HCT116 (cell line): ENCODE measurements around the gene SUPT20HL2. TPM values are rescaled to one million over a fixed set of nuclear protein-coding genes. Genes with fewer than 3 reads are reported as not detected.
"Not testable (repeated sequence)": the region's sequence is repeated elsewhere in the genome, so short reads cannot be mapped to it uniquely, and the experiment has no call there.

Source experiments
- ATAC-seq: fragments of 200-7000 bp; cut with Tn5 transposase; 2 replicates; pipeline ENCODE4 v1.9.1; 2020; ENCODE audit warnings: mild to moderate bottlenecking, moderate library complexity
- BruUV-seq: library from RNA; stranded (reverse); fragments of 400-500 nt; replicated peaks from 2 replicates; lab custom pipeline; 2021; lab: Mats Ljungman, UMichigan
- CTCF ChIA-PET: fragments of 300-600 bp; sonication (Branson Sonifier 250); formaldehyde crosslinking; loops from one replicate; lab custom pipeline; 2021; ENCODE audit warnings: antibody characterized with exemption; lab: Charles Lee
- POLR2A ChIA-PET: fragments of 300-600, 350-600 bp; sonication (Branson Sonifier 250); formaldehyde crosslinking; loops from one replicate; lab custom pipeline; 2021; ENCODE audit warnings: antibody characterized with exemption; lab: Charles Lee
- RAD21 ChIA-PET, 2 experiments: fragments of 300-600 bp; sonication (Branson Sonifier 250); formaldehyde crosslinking; loops; one replicate each; lab custom pipeline; 2023; ENCODE audit warnings: low total read pairs in 2 of 2; ENCODE audit not compliant: uncharacterized antibody in 2 of 2, unreplicated experiment in 2 of 2, low non-redundant PET in 1 of 2; lab: Charles Lee
- DNase-seq: peaks from one replicate; pipeline ENCODE4 v3.0.0-alpha.2; 2010; ENCODE audit warnings: low read depth, low spot score
- H2AFZ ChIP-seq: fragments of 200-600 bp; shearing (Covaris generic), sonication (generic); 2 replicates; pipeline ENCODE4 v1.6.1; 2017; ENCODE audit warnings: low read depth, mixed run types, mixed read lengths, antibody characterized with exemption, low read length; ENCODE audit not compliant: poor library complexity, severe bottlenecking
- H3K27ac ChIP-seq: 2 replicates; pipeline ENCODE4 v1.5.1; 2012; ENCODE audit warnings: low read depth, low read length
- H3K27me3 ChIP-seq: fragments of 200-600 bp; sonication (generic); 2 replicates; pipeline ENCODE4 v1.6.1; 2016; ENCODE audit warnings: mixed run types, low read length, mixed read lengths; ENCODE audit not compliant: insufficient read depth
- H3K36me3 ChIP-seq, 2 experiments: fragments of 200-500 bp in 1 of 2; fragments of 200-600 bp in 1 of 2; sonication (Bioruptor generic) in 1 of 2; sonication (generic) in 1 of 2; 2 replicates each; pipeline versions ENCODE4 v1.5.1 to v1.6.1; 2014 to 2016; ENCODE audit warnings: low read length in 2 of 2, inconsistent platforms in 1 of 2, mixed read lengths in 1 of 2, mixed run types in 1 of 2; ENCODE audit not compliant: insufficient read depth in 2 of 2, control insufficient read depth in 1 of 2
- H3K4me1 ChIP-seq, 2 experiments: fragments of 200-600 bp in 1 of 2; sonication (generic) in 1 of 2; 2 replicates each; pipeline versions ENCODE4 v1.5.1 to v1.6.1; 2012 to 2017; ENCODE audit warnings: low read length in 2 of 2, inconsistent platforms in 1 of 2, mild to moderate bottlenecking in 1 of 2, mixed read lengths in 1 of 2, mixed run types in 1 of 2, moderate library complexity in 1 of 2; ENCODE audit not compliant: insufficient read depth in 2 of 2, control insufficient read depth in 1 of 2
- H3K4me2 ChIP-seq: fragments of 200-600 bp; sonication (generic); 2 replicates; pipeline ENCODE4 v1.6.1; 2017; ENCODE audit warnings: mixed run types, low read length, mixed read lengths
- H3K4me3 ChIP-seq, 2 experiments: fragments of 200-600 bp in 1 of 2; sonication (generic) in 1 of 2; replicated peaks in 1 of 2; 2 replicates each; pipeline ENCODE4 v1.5.1; 2011 to 2016; ENCODE audit warnings: low read length in 2 of 2, control low read depth in 1 of 2, low read depth in 1 of 2, mild to moderate bottlenecking in 1 of 2, mixed read lengths in 1 of 2, mixed run types in 1 of 2
- H3K79me2 ChIP-seq: fragments of 200-600 bp; sonication (generic); 2 replicates; pipeline ENCODE4 v1.6.1; 2017; ENCODE audit warnings: mild to moderate bottlenecking, mixed run types, low read length, moderate library complexity, mixed read lengths; ENCODE audit not compliant: insufficient read depth
- H3K9ac ChIP-seq: fragments of 200-600 bp; sonication (generic); 2 replicates; pipeline ENCODE4 v1.6.1; 2016; ENCODE audit warnings: low read length, mixed read lengths
- H3K9me2 ChIP-seq: fragments of 200-600 bp; sonication (generic), shearing (Covaris generic); 2 replicates; pipeline ENCODE4 v1.6.1; 2017; ENCODE audit warnings: mixed run types, mild to moderate bottlenecking, moderate library complexity; ENCODE audit not compliant: insufficient read depth
- H3K9me3 ChIP-seq, 2 experiments: fragments of 200-500 bp in 1 of 2; fragments of 200-600 bp in 1 of 2; sonication (Bioruptor generic) in 1 of 2; sonication (generic) in 1 of 2; 2 replicates each; pipeline ENCODE4 v1.6.1; 2014 to 2017; ENCODE audit warnings: low read length in 2 of 2, mixed read lengths in 2 of 2, inconsistent platforms in 1 of 2, low read depth in 1 of 2, mild to moderate bottlenecking in 1 of 2, mixed run types in 1 of 2, moderate library complexity in 1 of 2; ENCODE audit not compliant: control insufficient read depth in 1 of 2, insufficient read depth in 1 of 2
- H4K20me1 ChIP-seq: fragments of 200-600 bp; sonication (generic), shearing (Covaris generic); 2 replicates; pipeline ENCODE4 v1.6.1; 2017; ENCODE audit warnings: mixed run types, mild to moderate bottlenecking, moderate library complexity; ENCODE audit not compliant: insufficient read depth
- EZH2phosphoT487 ChIP-seq: fragments of 200-600 bp; IDR thresholded peaks from 2 replicates; pipeline ENCODE4 v1.6.1; 2018; ENCODE audit warnings: antibody characterized with exemption, borderline replicate concordance
- ZNF274 ChIP-seq: fragments of 200-500 bp; sonication (Bioruptor generic); IDR thresholded peaks from 2 replicates; pipeline ENCODE4 v1.6.1; 2014; ENCODE audit warnings: mild to moderate bottlenecking, low read depth, low read length, inconsistent platforms
- intact Hi-C: fragments of 100-400 bp; cut with micrococcal nuclease; formaldehyde crosslinking; loops from 2 replicates; pipeline ENCODE4 v1.10.0; 2022
- total RNA-seq: library from RNA; stranded (reverse); gene quantifications from one replicate; pipeline ENCODE4 v1.2.1, GENCODE V29; 2021; ENCODE audit not compliant: unreplicated experiment
- TF ChIP-seq, protein P1 (sequence below), 3 experiments: fragments of 200-600 bp in 1 of 3; sonication (generic) in 1 of 3; IDR thresholded peaks in 2 of 3; conservative IDR thresholded peaks in 1 of 3; 2 replicates each; pipeline ENCODE4 v1.5.1; 2012 to 2017; ENCODE audit warnings: low read depth in 2 of 3, low read length in 2 of 3, antibody characterized with exemption in 1 of 3, borderline replicate concordance in 1 of 3, control low read depth in 1 of 3, mild to moderate bottlenecking in 1 of 3, mixed read lengths in 1 of 3, mixed run types in 1 of 3, moderate library complexity in 1 of 3; ENCODE audit not compliant: insufficient read depth in 1 of 3

The SUPT20HL2 gene
- total RNA-seq, 1 experiment from 2014 or later: not detected

DNA sequence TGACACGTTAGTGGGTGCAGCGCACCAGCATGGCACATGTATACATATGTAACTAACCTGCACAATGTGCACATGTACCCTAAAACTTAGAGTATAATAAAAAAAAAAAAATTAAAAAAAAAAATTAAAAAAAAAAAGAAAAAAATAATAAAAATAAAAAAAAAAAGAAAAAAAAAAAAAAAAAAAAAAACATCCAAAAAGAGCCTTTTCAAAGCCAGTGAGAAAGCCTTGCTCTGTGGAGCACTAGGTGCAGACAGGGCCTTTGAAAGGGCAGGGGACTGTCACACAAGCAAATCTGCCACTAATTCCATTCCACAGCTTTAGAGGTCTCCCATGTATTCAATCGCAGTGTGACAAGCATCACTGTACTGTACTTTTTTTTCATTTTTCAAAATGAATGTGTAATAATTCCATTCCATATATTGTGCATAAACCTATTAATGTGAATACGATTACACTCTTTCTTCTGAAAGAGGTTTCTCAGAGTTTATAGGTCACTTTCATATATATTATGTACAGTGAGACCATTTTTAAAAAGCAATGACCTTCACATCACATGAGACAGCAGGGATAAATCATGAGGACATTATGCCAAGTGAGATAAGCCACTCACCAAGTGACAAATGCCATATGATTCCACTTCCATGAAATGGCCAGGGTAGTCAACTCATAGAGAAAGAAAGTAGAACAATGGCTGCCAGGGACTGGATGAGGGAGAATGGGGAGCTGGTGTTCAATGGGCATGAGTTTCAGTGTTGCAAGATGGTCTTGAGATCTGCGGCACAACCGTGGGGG, 4.1 kb downstream of the SUPT20HL2 start:
- H3K4me3 ChIP-seq, H3K27me3 ChIP-seq, H3K27ac ChIP-seq, H3K4me2 ChIP-seq, POLR2A ChIA-PET, ATAC-seq, H3K36me3 ChIP-seq, CTCF ChIA-PET, H3K9me2 ChIP-seq, DNase-seq, BruUV-seq, H3K4me1 ChIP-seq, H2AFZ ChIP-seq, RAD21 ChIA-PET, H3K79me2 ChIP-seq, intact Hi-C loops, H3K9me3 ChIP-seq, H3K9ac ChIP-seq, H4K20me1 ChIP-seq: not testable (repeated sequence)

DNA sequence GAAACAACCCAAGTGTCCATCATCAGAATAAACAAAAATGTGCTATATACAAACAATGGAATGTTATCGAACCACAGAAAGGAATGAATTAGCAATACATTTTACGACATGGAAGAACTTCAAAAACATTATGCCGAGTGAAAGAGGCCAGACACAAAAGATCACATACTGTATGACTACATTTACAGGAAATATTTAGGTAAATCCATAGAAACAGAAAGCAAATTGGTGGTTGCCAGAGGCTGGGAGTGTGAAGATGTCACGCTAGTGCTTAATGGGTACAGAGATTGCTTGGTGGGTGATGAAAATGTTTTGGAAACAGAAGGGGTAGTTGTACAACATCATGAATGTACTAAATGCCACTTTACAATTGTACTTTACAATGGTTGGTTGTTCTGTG, 5.1 kb downstream of the SUPT20HL2 start:
- H3K79me2 ChIP-seq, intact Hi-C loops, H3K27me3 ChIP-seq, H4K20me1 ChIP-seq, CTCF ChIA-PET, H3K4me1 ChIP-seq, BruUV-seq, H2AFZ ChIP-seq, H3K4me3 ChIP-seq, H3K27ac ChIP-seq, ATAC-seq, H3K9me2 ChIP-seq, POLR2A ChIA-PET, H3K36me3 ChIP-seq, H3K9ac ChIP-seq, RAD21 ChIA-PET, H3K4me2 ChIP-seq, DNase-seq, H3K9me3 ChIP-seq: not testable (repeated sequence)

DNA sequence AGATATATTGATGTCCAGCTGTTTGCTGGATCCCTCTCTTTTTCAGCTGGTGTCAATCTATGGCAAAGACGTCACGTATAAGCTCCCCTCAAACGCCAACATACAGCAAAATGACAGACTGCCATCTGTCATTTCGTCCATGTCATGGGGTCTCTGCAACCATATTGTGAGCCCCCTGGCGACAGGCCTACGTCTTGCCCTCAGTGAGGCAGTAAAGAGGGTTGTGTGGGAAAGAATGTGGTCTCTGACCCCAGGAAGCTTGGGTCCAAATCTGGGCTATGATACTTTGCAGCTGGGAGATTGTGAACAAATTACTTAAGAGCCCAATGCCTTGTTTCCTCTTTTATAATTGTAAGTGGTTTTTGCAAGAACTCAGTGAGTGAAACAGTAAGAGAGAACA, 7.4 kb downstream of the SUPT20HL2 start:
- TF ChIP-seq EZH2phosphoT487 (no peak), ZNF274 (no peak)
- TF ChIP-seq, protein P1, sequence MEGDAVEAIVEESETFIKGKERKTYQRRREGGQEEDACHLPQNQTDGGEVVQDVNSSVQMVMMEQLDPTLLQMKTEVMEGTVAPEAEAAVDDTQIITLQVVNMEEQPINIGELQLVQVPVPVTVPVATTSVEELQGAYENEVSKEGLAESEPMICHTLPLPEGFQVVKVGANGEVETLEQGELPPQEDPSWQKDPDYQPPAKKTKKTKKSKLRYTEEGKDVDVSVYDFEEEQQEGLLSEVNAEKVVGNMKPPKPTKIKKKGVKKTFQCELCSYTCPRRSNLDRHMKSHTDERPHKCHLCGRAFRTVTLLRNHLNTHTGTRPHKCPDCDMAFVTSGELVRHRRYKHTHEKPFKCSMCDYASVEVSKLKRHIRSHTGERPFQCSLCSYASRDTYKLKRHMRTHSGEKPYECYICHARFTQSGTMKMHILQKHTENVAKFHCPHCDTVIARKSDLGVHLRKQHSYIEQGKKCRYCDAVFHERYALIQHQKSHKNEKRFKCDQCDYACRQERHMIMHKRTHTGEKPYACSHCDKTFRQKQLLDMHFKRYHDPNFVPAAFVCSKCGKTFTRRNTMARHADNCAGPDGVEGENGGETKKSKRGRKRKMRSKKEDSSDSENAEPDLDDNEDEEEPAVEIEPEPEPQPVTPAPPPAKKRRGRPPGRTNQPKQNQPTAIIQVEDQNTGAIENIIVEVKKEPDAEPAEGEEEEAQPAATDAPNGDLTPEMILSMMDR (IDR thresholded peaks at IDR 0.05 in 2 of 3, conservative IDR thresholded peaks at IDR 0.05 in 1 of 3; ENCODE audit: borderline replicate concordance in 1 of 3, insufficient read depth in 1 of 3, low read depth in 2 of 3, low read length in 2 of 3): no peak
- H4K20me1 ChIP-seq: no peaks in the 10 kb centered on the region
- H3K4me2 ChIP-seq: no peak overlapping the region
- ChIA-PET POLR2A (no interaction called here), CTCF (no interaction called here), RAD21 (no interaction called here)
- intact Hi-C loops: no loop called here
- no TSS peak for BruUV-seq
- H3K27me3 ChIP-seq: no peaks in the 10 kb centered on the region
- no peaks in the 10 kb centered on the region for H3K79me2 ChIP-seq
- H3K9me2 ChIP-seq: no peaks in the 10 kb centered on the region
- ATAC-seq: no peak
- no peak overlapping the region for H3K27ac ChIP-seq
- H3K4me1 ChIP-seq: no peaks in the 10 kb centered on the region
- no peaks in the 10 kb centered on the region for H3K9me3 ChIP-seq
- DNase-seq: no peak
- no peak overlapping the region for H3K9ac ChIP-seq
- H2AFZ ChIP-seq: no peak overlapping the region
- H3K4me3 ChIP-seq: no peak overlapping the region
- no peaks in the 10 kb centered on the region for H3K36me3 ChIP-seq
